Measurements from ENCODE around the gene C13orf46.

DNA sequence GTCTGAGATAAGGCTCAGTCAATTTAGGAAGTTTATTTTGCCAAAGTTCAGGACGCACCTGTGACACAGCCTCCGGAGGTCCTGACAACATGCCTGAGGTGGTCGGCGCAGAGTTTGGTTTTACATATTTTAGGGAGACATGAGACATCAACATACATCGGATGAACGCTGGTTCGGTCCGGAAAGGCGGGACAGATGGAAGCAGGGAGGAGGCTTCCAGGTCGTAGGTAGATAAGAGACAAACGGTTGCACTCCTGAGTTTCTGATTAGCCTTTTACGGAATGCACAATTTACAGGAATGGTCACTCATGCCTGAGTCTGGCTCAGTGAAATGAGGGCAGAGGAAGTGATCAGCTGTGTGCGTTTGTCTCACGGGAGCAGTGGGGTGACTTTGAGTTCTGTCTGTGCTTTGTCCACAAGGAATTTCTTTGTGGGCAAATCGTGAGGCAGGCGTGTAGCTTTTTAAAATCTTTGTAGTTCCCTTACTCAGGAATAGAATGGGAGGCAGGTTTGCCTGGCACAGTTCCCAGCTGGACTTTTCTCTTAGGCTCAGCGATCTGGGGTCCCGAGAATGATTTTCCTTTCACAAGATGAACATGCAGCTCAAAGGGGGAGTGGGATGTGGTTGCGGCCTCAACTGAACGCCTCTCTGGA lies 36.2 kb downstream of the C13orf46 start:
- TF ChIP-seq POLR2A (IDR thresholded peaks at IDR 0.05) (no peak), EP300 (IDR thresholded peaks at IDR 0.05) (no peak)
- TF ChIP-seq, protein P1, sequence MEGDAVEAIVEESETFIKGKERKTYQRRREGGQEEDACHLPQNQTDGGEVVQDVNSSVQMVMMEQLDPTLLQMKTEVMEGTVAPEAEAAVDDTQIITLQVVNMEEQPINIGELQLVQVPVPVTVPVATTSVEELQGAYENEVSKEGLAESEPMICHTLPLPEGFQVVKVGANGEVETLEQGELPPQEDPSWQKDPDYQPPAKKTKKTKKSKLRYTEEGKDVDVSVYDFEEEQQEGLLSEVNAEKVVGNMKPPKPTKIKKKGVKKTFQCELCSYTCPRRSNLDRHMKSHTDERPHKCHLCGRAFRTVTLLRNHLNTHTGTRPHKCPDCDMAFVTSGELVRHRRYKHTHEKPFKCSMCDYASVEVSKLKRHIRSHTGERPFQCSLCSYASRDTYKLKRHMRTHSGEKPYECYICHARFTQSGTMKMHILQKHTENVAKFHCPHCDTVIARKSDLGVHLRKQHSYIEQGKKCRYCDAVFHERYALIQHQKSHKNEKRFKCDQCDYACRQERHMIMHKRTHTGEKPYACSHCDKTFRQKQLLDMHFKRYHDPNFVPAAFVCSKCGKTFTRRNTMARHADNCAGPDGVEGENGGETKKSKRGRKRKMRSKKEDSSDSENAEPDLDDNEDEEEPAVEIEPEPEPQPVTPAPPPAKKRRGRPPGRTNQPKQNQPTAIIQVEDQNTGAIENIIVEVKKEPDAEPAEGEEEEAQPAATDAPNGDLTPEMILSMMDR (IDR thresholded peaks at IDR 0.05): no peak
